IMR-90 (cell line): ENCODE data around the gene CWC27. TPM values are rescaled to one million over a fixed set of nuclear protein-coding genes. Genes with fewer than 3 reads are reported as not detected.

ENCODE experiments used
- ATAC-seq: fragments of 200-7000 bp; cut with Tn5 transposase; 2 replicates; pipeline ENCODE4 v1.9.1; 2020; ENCODE audit warnings: low read depth, mild to moderate bottlenecking, moderate library complexity
- BruUV-seq: library from RNA; stranded (reverse); fragments of 400-500 nt; replicated peaks from 2 replicates; lab custom pipeline; 2021; lab: Mats Ljungman, UMichigan
- CTCF ChIA-PET: fragments of 300-600 bp; formaldehyde crosslinking; extraction: SDS; loops from one replicate; lab custom pipeline; 2021; ENCODE audit warnings: antibody characterized with exemption; lab: Yijun Ruan, JAX
- POLR2A ChIA-PET: fragments of 300-600 bp; sonication (Branson Sonifier 250); formaldehyde crosslinking; loops from one replicate; lab custom pipeline; 2022; ENCODE audit warnings: antibody characterized with exemption; ENCODE audit not compliant: unreplicated experiment; lab: Charles Lee
- DNase-seq: peaks from one replicate; pipeline ENCODE4 v3.0.0; 2013
- H2AFZ ChIP-seq: replicated peaks from 2 replicates; pipeline ENCODE3; 2013; ENCODE audit warnings: low read length, mild to moderate bottlenecking; ENCODE audit not compliant: poor library complexity
- H2AK5ac ChIP-seq: 2 replicates; pipeline ENCODE4 v1.6.1; 2013; ENCODE audit warnings: low read depth, low read length, inconsistent platforms
- H2AK9ac ChIP-seq: replicated peaks from 2 replicates; pipeline ENCODE3; 2013; ENCODE audit warnings: mild to moderate bottlenecking, low read depth, low read length, moderate library complexity; ENCODE audit not compliant: poor library complexity
- H2BK120ac ChIP-seq: 2 replicates; pipeline ENCODE4 v1.6.1; 2013; ENCODE audit warnings: low read depth, low read length, inconsistent platforms
- H2BK15ac ChIP-seq: 3 replicates; pipeline ENCODE4 v1.6.1; 2013; ENCODE audit warnings: low read depth, low read length, inconsistent platforms
- H2BK20ac ChIP-seq: 2 replicates; pipeline ENCODE4 v1.6.1; 2013; ENCODE audit warnings: low read depth, mild to moderate bottlenecking, inconsistent platforms, low read length, moderate library complexity
- H2BK5ac ChIP-seq: 2 replicates; pipeline ENCODE4 v1.6.1; 2013; ENCODE audit warnings: mild to moderate bottlenecking, low read depth, low read length, inconsistent platforms; ENCODE audit not compliant: poor library complexity, severe bottlenecking
- H3K14ac ChIP-seq: replicated peaks from 2 replicates; pipeline ENCODE4 v1.6.1; 2013; ENCODE audit warnings: low read depth, low read length, inconsistent platforms
- H3K18ac ChIP-seq: 2 replicates; pipeline ENCODE4 v1.6.1; 2013; ENCODE audit warnings: low read depth, low read length, control low read depth
- H3K23ac ChIP-seq: 2 replicates; pipeline ENCODE4 v1.6.1; 2013; ENCODE audit warnings: low read depth, low read length, inconsistent platforms
- H3K27ac ChIP-seq: 2 replicates; pipeline ENCODE4 v1.5.1; 2013; ENCODE audit warnings: mild to moderate bottlenecking, control low read depth, low read length; ENCODE audit not compliant: insufficient read depth
- H3K27me3 ChIP-seq: 2 replicates; pipeline ENCODE4 v1.6.1; 2013; ENCODE audit warnings: low read length; ENCODE audit not compliant: control insufficient read depth, insufficient read depth
- H3K36me3 ChIP-seq: 2 replicates; pipeline ENCODE4 v1.6.1; 2013; ENCODE audit warnings: low read length, mixed read lengths; ENCODE audit not compliant: control insufficient read depth, insufficient read depth
- H3K4ac ChIP-seq: 2 replicates; pipeline ENCODE4 v1.6.1; 2013; ENCODE audit warnings: low read depth, low read length, inconsistent platforms
- H3K4me1 ChIP-seq: 2 replicates; pipeline ENCODE4 v1.6.1; 2013; ENCODE audit warnings: low read length, mixed read lengths; ENCODE audit not compliant: control insufficient read depth, insufficient read depth
- H3K4me2 ChIP-seq: 2 replicates; pipeline ENCODE4 v1.6.1; 2013; ENCODE audit warnings: low read depth, mild to moderate bottlenecking, control low read depth, low read length, moderate library complexity
- H3K4me3 ChIP-seq: 2 replicates; pipeline ENCODE4 v1.5.1; 2013; ENCODE audit warnings: low read depth, mild to moderate bottlenecking, control low read depth, low read length, moderate library complexity; ENCODE audit not compliant: insufficient read depth
- H3K56ac ChIP-seq: 2 replicates; pipeline ENCODE4 v1.6.1; 2013; ENCODE audit warnings: low read length, inconsistent platforms; ENCODE audit not compliant: insufficient read depth; ENCODE audit errors: extremely low read depth
- H3K79me1 ChIP-seq, 2 experiments: 2 replicates each; pipeline ENCODE4 v1.6.1; 2013; ENCODE audit warnings: low read length in 2 of 2, inconsistent platforms in 1 of 2, low read depth in 1 of 2
- H3K9ac ChIP-seq: 2 replicates; pipeline ENCODE4 v1.6.1; 2013; ENCODE audit warnings: low read depth, low read length, control low read depth
- H3K9me1 ChIP-seq: 2 replicates; pipeline ENCODE4 v1.6.1; 2013; ENCODE audit warnings: low read length, inconsistent platforms; ENCODE audit not compliant: insufficient read depth
- H3K9me3 ChIP-seq: 2 replicates; pipeline ENCODE4 v1.6.1; 2013; ENCODE audit warnings: low read length; ENCODE audit not compliant: control insufficient read depth, insufficient read depth
- H4K20me1 ChIP-seq: 2 replicates; pipeline ENCODE4 v1.6.1; 2013; ENCODE audit warnings: low read length, inconsistent platforms; ENCODE audit not compliant: insufficient read depth
- H4K5ac ChIP-seq: 2 replicates; pipeline ENCODE4 v1.6.1; 2013; ENCODE audit warnings: mild to moderate bottlenecking, low read depth, low read length, control low read depth
- H4K8ac ChIP-seq, 2 experiments: 2 replicates each; pipeline ENCODE4 v1.6.1; 2013; ENCODE audit warnings: low read depth in 2 of 2, low read length in 2 of 2, control low read depth in 1 of 2, inconsistent platforms in 1 of 2
- H4K91ac ChIP-seq: 2 replicates; pipeline ENCODE4 v1.6.1; 2013; ENCODE audit warnings: low read depth, low read length, inconsistent platforms; ENCODE audit not compliant: insufficient read depth
- MAZ ChIP-seq: IDR thresholded peaks from 2 replicates; pipeline ENCODE4 v1.6.1; 2012; ENCODE audit warnings: low read depth, mild to moderate bottlenecking, low read length, improper control_type of control experiment, moderate library complexity, borderline replicate concordance
- RCOR1 ChIP-seq: IDR thresholded peaks from 2 replicates; pipeline ENCODE4 v1.6.1; 2012; ENCODE audit warnings: mild to moderate bottlenecking, low read length, improper control_type of control experiment; ENCODE audit not compliant: insufficient replicate concordance
- WGBS, 2 experiments: methylation state at CpG; one replicate each; pipeline versions ENCODE4 v1.1.5 to v1.1.7; 2013; ENCODE audit warnings: missing lambda C conversion rate in 2 of 2; ENCODE audit not compliant: insufficient read length in 1 of 2; ENCODE audit errors: extremely low coverage in 2 of 2; 5-methylcytosine and 5-hydroxymethylcytosine counted together
- dilution Hi-C: fragments of 300-500 bp; cut with HindIII; formaldehyde crosslinking; loops from one replicate; pipeline ENCODE4 v1.14.3; 2018; ENCODE audit warnings: low sequenced_read_pairs; ENCODE audit not compliant: unreplicated experiment
- in situ Hi-C: fragments of 300-500 bp; cut with MboI; formaldehyde crosslinking; loops from 3 replicates; pipeline ENCODE4 v1.14.3; 2019; ENCODE audit warnings: low sequenced_read_pairs, inconsistent platforms, mixed read lengths
- intact Hi-C: fragments of 100-400 bp; cut with micrococcal nuclease; formaldehyde crosslinking; loops from 2 replicates; pipeline ENCODE4 v1.10.0; 2022
- polyA plus RNA-seq, 3 experiments: library from polyadenylated mRNA; depleted of rRNA; stranded (reverse); fragments of >200 nt; gene quantifications; 2 replicates each; pipeline ENCODE4 v1.2.3, GENCODE V29; 2012; ENCODE audit warnings: low replicate concordance in 1 of 3
- total RNA-seq: library from RNA; depleted of rRNA; stranded (reverse); fragments of >200 nt; gene quantifications from 2 replicates; pipeline ENCODE4 v1.2.3, GENCODE V29; 2012

The CWC27 gene
- total and polyA plus RNA-seq, 2 of the 4 experiments (the other 2 are of a cell fraction) = 13.3 to 17.1 TPM

DNA sequence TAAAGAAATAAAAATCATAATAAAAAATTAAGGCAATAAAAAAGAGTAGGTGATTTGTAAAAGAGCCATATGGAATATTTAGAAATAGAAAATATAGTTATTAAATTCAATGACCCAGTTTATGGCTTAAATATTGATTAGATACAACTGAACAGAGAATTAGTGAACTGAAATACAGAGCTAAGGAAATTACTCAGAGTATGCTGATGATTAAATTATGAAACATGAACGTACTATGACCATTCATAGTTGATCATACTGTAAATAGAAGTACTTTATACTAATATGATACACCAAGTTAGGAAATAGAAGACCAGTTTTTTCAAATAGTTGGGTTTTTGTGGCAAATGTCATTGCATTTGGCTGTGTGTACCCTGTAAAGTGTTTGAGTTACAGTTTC is 194.5 kb downstream of the CWC27 start:
- Histone ChIP-seq H3K23ac (no peak overlapping the region), H3K9ac (no peak overlapping the region), H2BK5ac (no peak overlapping the region), H3K9me1 (no peaks in the 10 kb centered on the region), H3K9me3 (peaks cover 19% of the 10 kb centered on the region), H2BK120ac (no peak overlapping the region), H2AFZ (no peak overlapping the region), H3K4me1 (peaks cover 3% of the 10 kb centered on the region; the same call in 1 of the 2 replicates), H3K56ac (no peak overlapping the region), H4K20me1 (no peaks in the 10 kb centered on the region), H3K4ac (no peak overlapping the region), H2BK20ac (no peak overlapping the region), H3K4me2 (no peak overlapping the region), H4K8ac (no peak overlapping the region), H4K5ac (no peak overlapping the region), H3K27ac (no peak overlapping the region), H2AK5ac (no peak overlapping the region), H3K4me3 (no peak overlapping the region), H4K91ac (no peak overlapping the region), H3K79me1 (0 out of 4 replicates have a peak, but pooled peaks cover 0 to 2% of the 10 kb centered on the region in 2 experiments), H2BK15ac (no peak overlapping the region), H3K14ac (no peak overlapping the region), H3K18ac (no peak overlapping the region), H3K27me3 (no peaks in the 10 kb centered on the region), H3K36me3 (no peaks in the 10 kb centered on the region), H2AK9ac (no peak overlapping the region)
- ChIA-PET POLR2A (no interaction called here), CTCF (no interaction called here)
- BruUV-seq = no TSS peak
- TF ChIP-seq MAZ = no peak
- TF ChIP-seq RCOR1 = peak; percentile 93
- in situ Hi-C loops = no loop called here
- ATAC-seq (no peak), DNase-seq (no peak)
- WGBS, 2 experiments = no CpG with 5 or more reads among the region's 1 CpG
- intact Hi-C loops = no loop called here
- dilution Hi-C loops = no loop called here
